CD4-positive, alpha-beta T cell (primary cell): ENCODE results near the gene GNAS-AS1. TPM values are rescaled to one million over a fixed set of nuclear protein-coding genes. Genes with fewer than 3 reads are reported as not detected.

ENCODE experiments used
- ATAC-seq: fragments of 200-7000 bp; cut with Tn5 transposase; one replicate; pipeline ENCODE4 v1.10.0; 2022; ENCODE audit warnings: mild to moderate bottlenecking; ENCODE audit not compliant: poor library complexity
- CTCF ChIA-PET: fragments of 350-600 bp; sonication (Branson Sonifier 250); formaldehyde crosslinking; loops from one replicate; lab custom pipeline; 2021; ENCODE audit warnings: antibody characterized with exemption, inconsistent platforms; lab: Charles Lee
- POLR2A ChIA-PET: fragments of 350-600 bp; sonication (Branson Sonifier 250); formaldehyde crosslinking; loops from one replicate; lab custom pipeline; 2021; ENCODE audit warnings: antibody characterized with exemption, inconsistent platforms; lab: Charles Lee
- DNase-seq, 14 experiments: peaks; one replicate each; pipeline ENCODE4 v3.0.0-alpha.2; 2013 to 2020; ENCODE audit warnings: mixed read lengths in 2 of 14
- H3K27ac ChIP-seq, 2 donors: one replicate each; pipeline versions ENCODE4 v1.5.1 to v1.7.0; 2013; ENCODE audit warnings: low read length in 2 of 2, low read depth in 1 of 2, mild to moderate bottlenecking in 1 of 2
- H3K27me3 ChIP-seq, 2 experiments: 1 replicate in 1 of 2; 2 replicates in 1 of 2; pipeline versions ENCODE4 v1.6.1 to v1.7.0; 2013; ENCODE audit warnings: low read length in 2 of 2, control low read depth in 1 of 2, mild to moderate bottlenecking in 1 of 2, moderate library complexity in 1 of 2; ENCODE audit not compliant: insufficient read depth in 2 of 2, control insufficient read depth in 1 of 2
- H3K36me3 ChIP-seq: one replicate; pipeline ENCODE4 v1.6.1; 2013; ENCODE audit warnings: low read length, control low read depth; ENCODE audit not compliant: insufficient read depth
- H3K4me1 ChIP-seq: one replicate; pipeline ENCODE4 v1.6.1; 2013; ENCODE audit warnings: low read length, control low read depth; ENCODE audit not compliant: insufficient read depth
- H3K4me3 ChIP-seq: one replicate; pipeline ENCODE4 v1.5.1; 2013; ENCODE audit warnings: mild to moderate bottlenecking, low read length, moderate library complexity
- H3K9me3 ChIP-seq, 2 experiments: 1 replicate in 1 of 2; 2 replicates in 1 of 2; pipeline versions ENCODE4 v1.6.1 to v1.7.0; 2013; ENCODE audit warnings: low read length in 2 of 2, mild to moderate bottlenecking in 2 of 2, control low read depth in 1 of 2, moderate library complexity in 1 of 2; ENCODE audit not compliant: control insufficient read depth in 1 of 2, insufficient read depth in 1 of 2
- H3K27ac Mint-ChIP-seq: one replicate; pipeline ENCODE4 v1.8.0; 2020; ENCODE audit warnings: mixed read lengths
- H3K27me3 Mint-ChIP-seq: one replicate; pipeline ENCODE4 v1.8.0; 2021; ENCODE audit warnings: mixed read lengths
- H3K36me3 Mint-ChIP-seq: one replicate; pipeline ENCODE4 v1.8.0; 2021; ENCODE audit warnings: low read depth, mixed read lengths
- H3K4me1 Mint-ChIP-seq: one replicate; pipeline ENCODE4 v1.8.0; 2021; ENCODE audit warnings: low read depth, mixed read lengths
- H3K4me3 Mint-ChIP-seq: one replicate; pipeline ENCODE4 v1.8.0; 2020; ENCODE audit warnings: mild to moderate bottlenecking, mixed read lengths
- H3K9me3 Mint-ChIP-seq: one replicate; pipeline ENCODE4 v1.8.0; 2020; ENCODE audit warnings: mixed read lengths
- intact Hi-C, 2 experiments: fragments of 100-400 bp; cut with DNase I in 1 of 2; cut with micrococcal nuclease in 1 of 2; formaldehyde crosslinking; loops; one replicate each; pipeline versions ENCODE4 v1.15.1 to v1.9.0; 2023 to 2025; cut with DNase I, micrococcal nuclease
- total RNA-seq, 174 experiments: library from RNA in 2 of 174; stranded (reverse) in 2 of 174; gene quantifications; one replicate each; pipeline ENCODE4 v1.2.3 and lab custom pipeline; 2021 to 2026
- TF ChIP-seq, protein P1 (sequence below): fragments of 200-600 bp; IDR thresholded peaks from one replicate; pipeline ENCODE4 v1.8.0; 2022; ENCODE audit warnings: antibody characterized with exemption, mild to moderate bottlenecking

GNAS-AS1 gene
- total RNA-seq, 2 experiments from 2014 or later, result not detected

DNA sequence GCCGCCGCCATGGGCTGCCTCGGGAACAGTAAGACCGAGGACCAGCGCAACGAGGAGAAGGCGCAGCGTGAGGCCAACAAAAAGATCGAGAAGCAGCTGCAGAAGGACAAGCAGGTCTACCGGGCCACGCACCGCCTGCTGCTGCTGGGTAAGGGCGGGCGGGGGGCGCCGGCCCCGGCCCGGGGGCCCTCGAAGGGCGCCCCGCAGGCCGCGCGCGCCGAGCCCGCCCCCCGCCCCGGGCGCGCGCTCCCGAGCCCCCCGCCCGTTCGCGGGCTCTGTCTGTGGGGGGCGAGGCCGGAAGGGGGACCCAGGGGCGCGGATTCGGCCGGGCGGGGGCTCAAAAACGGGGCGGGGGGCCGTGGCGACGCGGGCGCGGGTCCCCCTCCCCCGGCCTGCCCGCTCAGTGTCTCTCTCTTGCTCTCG, 41.0 kb upstream of the GNAS-AS1 start:
- peaks cover 30% of the 10 kb centered on the region for H3K4me1 ChIP-seq
- no peaks in the 10 kb centered on the region for H3K36me3 ChIP-seq
- CTCF ChIA-PET, result no interaction called here
- H3K4me3 Mint-ChIP-seq, result peak overlapping the region; percentile 100
- DNase-seq (peak in 9 of 14 experiments; percentile 20 to 70 (median 36)), ATAC-seq (peak; percentile 1)
- H3K27ac ChIP-seq, result peak overlapping the region; percentile 86 to 95
- H3K4me3 ChIP-seq, result peak overlapping the region; percentile 88
- H3K9me3 ChIP-seq, result no peaks in the 10 kb centered on the region
- no peaks in the 10 kb centered on the region for H3K27me3 ChIP-seq
- intact Hi-C loops, result loop anchor here (2.0 to 10.0 kb wide), 9 partner anchors 13 to 1499 kb away; partner anchors contain the start of genes NELFCD (in 2 of the 2), ATP5F1E (in 1 of the 2), PRELID3B (in 1 of the 2) and RAB22A (in 1 of the 2)
- peak overlapping the region; percentile 99 for H3K27ac Mint-ChIP-seq
- peaks cover 61% of the 10 kb centered on the region for H3K4me1 Mint-ChIP-seq
- H3K36me3 Mint-ChIP-seq, result peaks cover 58% of the 10 kb centered on the region
- H3K27me3 Mint-ChIP-seq, result no peaks in the 10 kb centered on the region
- no peaks in the 10 kb centered on the region for H3K9me3 Mint-ChIP-seq
- TF ChIP-seq, protein P1, sequence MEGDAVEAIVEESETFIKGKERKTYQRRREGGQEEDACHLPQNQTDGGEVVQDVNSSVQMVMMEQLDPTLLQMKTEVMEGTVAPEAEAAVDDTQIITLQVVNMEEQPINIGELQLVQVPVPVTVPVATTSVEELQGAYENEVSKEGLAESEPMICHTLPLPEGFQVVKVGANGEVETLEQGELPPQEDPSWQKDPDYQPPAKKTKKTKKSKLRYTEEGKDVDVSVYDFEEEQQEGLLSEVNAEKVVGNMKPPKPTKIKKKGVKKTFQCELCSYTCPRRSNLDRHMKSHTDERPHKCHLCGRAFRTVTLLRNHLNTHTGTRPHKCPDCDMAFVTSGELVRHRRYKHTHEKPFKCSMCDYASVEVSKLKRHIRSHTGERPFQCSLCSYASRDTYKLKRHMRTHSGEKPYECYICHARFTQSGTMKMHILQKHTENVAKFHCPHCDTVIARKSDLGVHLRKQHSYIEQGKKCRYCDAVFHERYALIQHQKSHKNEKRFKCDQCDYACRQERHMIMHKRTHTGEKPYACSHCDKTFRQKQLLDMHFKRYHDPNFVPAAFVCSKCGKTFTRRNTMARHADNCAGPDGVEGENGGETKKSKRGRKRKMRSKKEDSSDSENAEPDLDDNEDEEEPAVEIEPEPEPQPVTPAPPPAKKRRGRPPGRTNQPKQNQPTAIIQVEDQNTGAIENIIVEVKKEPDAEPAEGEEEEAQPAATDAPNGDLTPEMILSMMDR, result no peak
- POLR2A ChIA-PET, result interaction anchor here (0.6 to 4.4 kb wide), 12 partner anchors 12 to 581 kb away, joined by 3 to 54 read pairs (median 4); partner anchors contain the start of genes ATP5F1E and STX16

DNA sequence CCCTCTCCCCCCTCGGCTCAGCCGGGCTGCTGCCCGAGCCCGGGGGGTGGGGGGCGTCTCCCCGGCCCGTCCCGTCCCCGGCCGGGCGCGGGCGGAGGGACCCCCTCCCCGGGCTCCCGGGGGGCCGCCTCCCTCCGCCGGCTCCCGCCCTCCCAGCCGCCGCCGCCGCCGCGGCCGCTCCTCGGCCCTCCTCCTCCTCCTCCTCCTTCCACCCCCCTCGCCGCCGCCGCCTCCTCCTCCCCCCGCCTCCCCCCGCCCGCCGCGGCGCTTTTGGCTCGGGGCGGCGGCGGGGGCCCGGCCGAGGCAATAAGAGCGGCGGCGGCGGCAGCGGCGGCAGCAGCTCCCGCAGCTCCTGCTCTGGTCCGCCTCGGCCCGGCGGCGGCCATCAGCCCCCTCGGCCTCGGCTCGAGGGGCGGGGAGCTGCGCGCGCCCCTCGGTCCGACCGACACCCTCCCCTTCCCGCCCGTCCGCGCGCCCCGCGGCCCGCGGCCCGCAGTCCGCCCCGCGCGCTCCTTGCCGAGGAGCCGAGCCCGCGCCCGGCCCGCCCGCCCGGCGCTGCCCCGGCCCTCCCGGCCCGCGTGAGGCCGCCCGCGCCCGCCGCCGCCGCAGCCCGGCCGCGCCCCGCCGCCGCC, 40.5 kb upstream of the GNAS-AS1 start:
- Histone ChIP-seq H3K27me3 (no peaks in the 10 kb centered on the region), H3K27ac (peak overlapping the region in 1 of 2 donors; percentile 95), H3K4me3 (peak overlapping the region; percentile 88), H3K9me3 (no peaks in the 10 kb centered on the region), H3K4me1 (peaks cover 27% of the 10 kb centered on the region), H3K36me3 (no peaks in the 10 kb centered on the region)
- peak; percentile 23 for ATAC-seq
- intact Hi-C loops, result loop anchor here (2.0 to 10.0 kb wide), 6 partner anchors 91 to 1499 kb away; partner anchors contain the start of genes ATP5F1E (in 1 of the 2), NELFCD (in 1 of the 2), PRELID3B (in 1 of the 2) and RAB22A (in 1 of the 2)
- CTCF ChIA-PET, result no interaction called here
- peak overlapping the region; percentile 99 for H3K27ac Mint-ChIP-seq
- H3K4me1 Mint-ChIP-seq, result peaks cover 61% of the 10 kb centered on the region
- DNase-seq, result peak; percentile 65 to 89 (median 78)
- no peaks in the 10 kb centered on the region for H3K27me3 Mint-ChIP-seq
- no peaks in the 10 kb centered on the region for H3K9me3 Mint-ChIP-seq
- POLR2A ChIA-PET, result interaction anchor here (0.6 to 4.4 kb wide), 12 partner anchors 12 to 581 kb away, joined by 3 to 54 read pairs (median 4); partner anchors contain the start of genes ATP5F1E and STX16
- peaks cover 53% of the 10 kb centered on the region for H3K36me3 Mint-ChIP-seq
- TF ChIP-seq, protein P1, result no peak
- H3K4me3 Mint-ChIP-seq, result peak overlapping the region; percentile 82

DNA sequence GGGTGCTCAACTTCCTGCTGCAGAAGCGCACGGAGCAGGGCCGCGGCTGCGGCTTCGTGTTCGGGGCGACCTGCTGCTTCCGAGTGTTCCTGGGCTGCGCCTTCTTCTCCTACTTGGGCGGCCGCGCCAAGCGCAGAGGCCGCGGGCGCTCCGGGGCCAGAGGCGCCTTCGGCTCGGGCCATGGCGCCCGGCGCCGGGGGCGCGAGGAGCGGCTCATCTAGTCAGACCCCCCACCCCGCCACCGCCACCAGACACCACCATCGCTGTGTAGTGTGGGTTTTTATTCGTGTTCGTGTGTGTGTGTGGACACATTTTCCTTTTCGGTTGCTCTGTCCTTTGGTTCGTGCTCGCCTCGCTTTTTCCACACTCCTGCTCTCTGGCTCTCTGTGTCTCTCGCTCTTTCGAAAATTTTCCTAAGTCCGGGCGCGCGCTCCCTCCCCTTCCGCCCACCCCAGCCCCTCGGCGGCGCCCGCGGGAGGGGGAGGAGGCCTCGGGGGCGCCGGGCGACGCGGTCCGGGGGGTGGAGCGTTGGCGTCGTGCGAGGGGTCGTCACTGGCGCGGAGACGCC, 39.9 kb upstream of the GNAS-AS1 start:
- ChIA-PET POLR2A (interaction anchor here (1.0 to 4.4 kb wide), 13 partner anchors 11 to 584 kb away, joined by 4 to 54 read pairs (median 5); partner anchors contain the start of genes ATP5F1E and STX16), CTCF (no interaction called here)
- H3K9me3 ChIP-seq, result no peaks in the 10 kb centered on the region
- ATAC-seq, result peak; percentile 28
- H3K27me3 ChIP-seq, result no peaks in the 10 kb centered on the region
- H3K27ac ChIP-seq, result peak overlapping the region; percentile 70 to 90
- TF ChIP-seq, protein P1, result no peak
- peak; percentile 42 to 82 (median 65) for DNase-seq
- intact Hi-C loops, result loop anchor here (2.0 to 10.0 kb wide), 6 partner anchors 92 to 1498 kb away; partner anchors contain the start of genes ATP5F1E (in 1 of the 2), NELFCD (in 1 of the 2), PRELID3B (in 1 of the 2) and RAB22A (in 1 of the 2)
- H3K4me1 ChIP-seq, result peaks cover 21% of the 10 kb centered on the region
- H3K27ac Mint-ChIP-seq, result peak overlapping the region; percentile 95
- no peaks in the 10 kb centered on the region for H3K27me3 Mint-ChIP-seq
- peaks cover 61% of the 10 kb centered on the region for H3K4me1 Mint-ChIP-seq
- H3K9me3 Mint-ChIP-seq, result no peaks in the 10 kb centered on the region
- H3K4me3 ChIP-seq, result peak overlapping the region; percentile 67
- H3K36me3 ChIP-seq, result no peaks in the 10 kb centered on the region
- H3K36me3 Mint-ChIP-seq, result peaks cover 47% of the 10 kb centered on the region
- peak overlapping the region; percentile 99 for H3K4me3 Mint-ChIP-seq
